ENCODE results near the gene MARK1.

- no peak for TF ChIP-seq TARDBP (IDR thresholded peaks at IDR 0.05)
- no peak for TF ChIP-seq POLR2A (conservative IDR thresholded peaks at IDR 0.05)
- TF ChIP-seq MTA1 (IDR thresholded peaks at IDR 0.05; ENCODE audit: borderline replicate concordance), result no peak
- no peak for TF ChIP-seq FIP1L1 (IDR thresholded peaks at IDR 0.05; ENCODE audit: low read depth, low read length, poor library complexity, severe bottlenecking)
- no peak for TF ChIP-seq TRIM28 (IDR thresholded peaks at IDR 0.05)
- no peak for TF ChIP-seq ZNF239 (CRISPR knock-in tag; IDR thresholded peaks at IDR 0.05)
- TF ChIP-seq CTCF (IDR thresholded peaks at IDR 0.05 in 2 of 3, conservative IDR thresholded peaks at IDR 0.05 in 1 of 3; ENCODE audit: insufficient read depth in 2 of 3, low read depth in 1 of 3, low read length in 3 of 3), result no peak
- no peak for TF ChIP-seq TEAD4 (IDR thresholded peaks at IDR 0.05; ENCODE audit: low read length)
- TF ChIP-seq TEAD4 (CRISPR knock-in tag; IDR thresholded peaks at IDR 0.05; ENCODE audit: borderline replicate concordance), result no peak
Observed at GRCh38 chr1:220507085-220507484, 20.9 kb upstream of the MARK1 start.

Measured in K562 (cell line).